ENCODE data around the gene TUBA3E.
"Not testable (repeated sequence)": the region's sequence is repeated elsewhere in the genome, so short reads cannot be mapped to it uniquely, and the experiment has no call there.

TUBA3E gene

DNA sequence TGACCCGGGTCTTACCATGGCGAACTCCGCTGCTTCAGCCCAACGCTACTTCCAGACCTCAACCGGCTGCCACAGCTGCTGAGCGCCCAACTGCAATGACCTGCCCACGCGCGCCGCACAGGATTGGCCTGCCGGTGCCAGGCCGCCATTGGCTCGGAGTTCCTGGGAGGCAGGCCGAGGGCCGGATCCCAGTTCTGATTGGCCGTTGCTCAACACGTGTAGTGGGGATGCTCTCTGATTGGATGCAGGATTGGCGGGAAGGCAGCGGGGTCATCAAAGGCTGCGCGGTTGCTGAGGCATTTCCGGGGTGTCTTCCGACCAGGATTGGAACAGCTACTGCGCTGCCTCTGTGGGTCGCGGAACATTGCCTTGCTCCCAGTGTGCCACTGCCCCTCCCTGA lies at the start of gene TUBA3E:
TUBA3E (minus strand) TSS at position 97 of the 400 bp plus-strand sequence; CDS start at position 18, 79 bp downstream.
- no peak for DNase-seq (ENCODE audit: low read depth in 2 of 2)

DNA sequence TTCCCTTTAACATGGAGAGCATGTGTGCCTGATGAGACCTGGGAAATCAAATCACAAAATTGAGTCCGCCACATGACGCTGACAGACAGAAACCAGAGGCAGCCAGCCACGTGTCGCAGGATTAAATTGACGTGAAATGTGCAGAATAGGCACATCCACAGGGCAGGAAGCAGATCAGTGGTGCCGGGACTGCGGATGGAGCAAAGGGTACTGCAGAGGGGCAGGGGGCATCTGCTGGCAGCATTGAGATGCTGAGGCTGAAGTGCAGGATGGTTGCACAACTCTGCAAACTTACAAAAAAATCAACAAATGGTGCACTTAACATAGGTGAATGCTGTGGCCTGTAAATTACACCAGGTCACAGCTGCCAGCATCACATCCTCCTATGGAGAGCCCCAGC lies 48.2 kb upstream of the TUBA3E start:
- no peak for DNase-seq (ENCODE audit: low read depth in 2 of 2)

DNA sequence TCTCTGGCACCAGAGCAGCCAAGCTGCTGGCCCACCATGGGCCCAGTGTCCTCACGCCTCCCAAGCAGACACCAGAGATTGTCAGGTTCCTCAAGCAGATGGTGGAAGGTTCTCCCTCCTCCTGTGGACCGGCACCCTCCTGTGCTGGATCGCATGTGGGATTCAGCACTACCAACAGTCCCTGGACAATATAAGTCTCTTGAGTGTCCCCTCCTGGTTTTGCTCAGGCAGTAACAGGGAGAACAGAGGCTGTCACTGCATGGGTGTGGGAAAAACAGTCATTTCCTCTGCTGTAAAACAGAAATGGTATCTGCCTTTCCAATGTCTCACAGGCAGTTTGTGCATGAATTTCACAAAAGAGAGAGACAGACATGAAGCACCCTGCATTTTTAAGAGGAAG lies 47.7 kb upstream of the TUBA3E start:
- DNase-seq (ENCODE audit: low read depth in 2 of 2) = no peak

DNA sequence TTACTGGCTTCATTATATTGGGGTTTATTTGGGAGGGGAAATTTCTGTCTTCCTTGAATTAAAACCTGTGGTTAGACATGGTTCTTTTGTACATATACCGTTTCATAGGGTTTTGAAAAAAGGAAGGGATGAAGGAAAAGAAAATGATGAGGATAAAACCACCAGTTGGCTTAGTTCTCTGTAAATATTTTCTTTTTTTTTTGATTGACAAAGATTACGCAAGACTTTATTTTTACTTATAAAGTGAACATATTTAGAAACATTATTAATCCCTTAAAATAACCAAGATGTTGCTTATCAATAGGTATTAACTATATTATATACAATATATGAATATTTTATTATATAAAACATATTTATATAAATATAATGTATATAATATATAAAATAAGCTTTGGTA lies 45.1 kb upstream of the TUBA3E start:
- no peak for DNase-seq (ENCODE audit: low read depth in 2 of 2)

DNA sequence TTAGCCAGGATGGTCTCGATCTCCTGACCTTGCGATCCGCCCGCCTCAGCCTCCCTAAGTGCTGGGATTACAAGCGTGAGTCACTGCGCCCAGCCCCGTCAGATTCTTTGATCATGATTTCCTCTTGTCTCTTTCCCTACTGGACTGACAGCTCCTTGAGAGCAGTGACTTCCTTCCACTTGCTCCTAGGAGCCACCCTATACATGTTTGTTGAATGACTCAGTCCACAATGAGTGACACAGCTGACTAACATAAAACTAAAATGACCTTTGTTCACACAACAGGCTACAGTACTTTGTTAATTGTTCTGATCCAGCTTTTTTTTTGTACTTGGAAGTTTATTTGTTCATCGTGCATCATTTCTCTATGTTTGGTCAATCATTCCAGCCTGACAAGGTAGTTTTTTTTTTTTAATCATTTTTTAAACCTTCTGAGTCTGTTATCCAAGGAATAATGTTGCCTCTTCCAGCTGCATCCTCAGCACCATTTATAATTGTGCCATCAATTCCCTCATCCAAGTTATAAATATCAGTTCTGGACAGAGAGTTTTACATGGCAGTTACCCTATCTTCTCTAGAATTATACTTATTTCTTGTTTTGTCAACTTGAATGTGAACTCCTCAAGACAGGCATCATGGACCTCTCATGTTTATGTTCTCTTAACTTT lies 42.9 kb upstream of the TUBA3E start:
- no peak for DNase-seq (ENCODE audit: low read depth in 2 of 2)

DNA sequence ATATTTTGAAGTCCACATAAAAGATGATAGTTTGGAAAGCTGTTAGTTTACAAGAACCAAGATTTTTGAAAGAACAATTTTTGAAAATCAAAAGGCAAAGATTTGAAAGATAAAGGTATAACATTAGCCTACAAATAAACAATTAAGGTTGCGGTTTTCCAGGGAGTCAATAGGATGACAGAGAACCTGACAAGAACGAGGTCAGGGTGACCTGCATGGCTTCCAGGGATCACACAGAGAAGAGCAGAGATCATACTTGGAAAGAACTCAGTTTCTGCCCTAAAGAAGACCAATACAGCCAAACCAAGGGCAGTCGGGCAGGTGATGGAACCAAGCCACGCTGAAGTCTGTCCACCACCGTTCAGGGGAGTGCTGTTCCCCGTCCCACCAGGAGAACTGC lies 41.3 kb upstream of the TUBA3E start:
- DNase-seq (ENCODE audit: low read depth in 2 of 2) = not testable (repeated sequence)

DNA sequence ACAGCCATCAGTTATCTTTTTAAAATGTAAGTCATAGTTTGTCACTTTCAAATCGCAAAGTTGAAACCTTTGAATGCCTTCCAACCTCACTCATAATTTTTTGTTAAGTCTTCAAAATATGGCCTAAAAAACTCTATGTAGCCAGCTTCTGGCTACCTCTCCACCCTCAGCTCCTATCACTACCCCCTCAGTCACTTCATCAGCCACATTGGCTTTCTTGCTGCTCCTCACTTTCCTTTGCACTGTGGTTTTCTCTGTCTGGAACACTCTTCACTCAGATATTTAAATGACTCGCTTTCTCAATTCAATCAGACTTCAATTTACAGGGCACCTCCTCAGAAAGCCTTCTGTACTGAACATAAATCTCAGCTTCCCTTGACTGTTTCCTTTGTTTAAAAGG lies 34.8 kb upstream of the TUBA3E start:
- DNase-seq (ENCODE audit: low read depth in 2 of 2) = not testable (repeated sequence)

DNA sequence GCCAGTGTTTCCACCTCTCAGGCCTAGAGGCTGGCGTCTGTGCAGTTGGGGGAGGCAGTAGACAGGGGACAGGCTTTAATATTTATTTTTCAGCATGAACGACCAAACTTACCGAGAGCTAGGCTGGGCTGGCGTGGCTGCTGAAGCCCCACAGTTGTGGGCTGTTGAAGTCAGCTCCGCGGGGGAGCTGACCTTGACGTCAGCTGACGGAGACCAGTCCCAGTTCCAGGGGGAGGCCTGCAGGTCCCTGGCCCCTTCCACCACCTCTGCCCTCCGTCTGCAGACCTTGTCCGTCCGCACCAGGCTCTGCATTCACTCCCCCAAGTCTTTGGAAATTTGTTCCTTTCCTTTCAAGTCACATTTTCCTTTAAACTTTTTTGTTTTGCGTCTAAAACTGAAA lies 33.4 kb upstream of the TUBA3E start:
- no peak for DNase-seq (ENCODE audit: low read depth in 2 of 2)

DNA sequence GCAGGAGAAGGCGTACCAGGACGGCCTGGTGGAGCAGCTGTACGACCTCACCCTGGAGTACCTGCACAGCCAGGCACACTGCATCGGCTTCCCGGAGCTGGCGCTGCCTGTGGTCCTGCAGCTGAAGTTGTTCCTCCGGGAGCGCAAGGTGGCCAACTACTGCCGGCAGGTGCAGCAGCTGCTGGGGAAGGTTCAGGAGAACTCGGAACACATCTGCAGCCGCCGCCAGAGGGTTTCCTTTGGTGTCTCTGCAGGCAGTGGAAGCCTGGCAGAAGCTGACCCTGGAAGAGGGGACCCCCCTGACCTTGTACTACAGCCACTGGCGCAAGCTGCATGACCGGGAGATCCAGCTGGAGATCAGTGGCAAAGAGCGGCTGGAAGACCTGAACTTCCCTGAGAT lies 32.7 kb upstream of the TUBA3E start:
- not testable (repeated sequence) for DNase-seq (ENCODE audit: low read depth in 2 of 2)

DNA sequence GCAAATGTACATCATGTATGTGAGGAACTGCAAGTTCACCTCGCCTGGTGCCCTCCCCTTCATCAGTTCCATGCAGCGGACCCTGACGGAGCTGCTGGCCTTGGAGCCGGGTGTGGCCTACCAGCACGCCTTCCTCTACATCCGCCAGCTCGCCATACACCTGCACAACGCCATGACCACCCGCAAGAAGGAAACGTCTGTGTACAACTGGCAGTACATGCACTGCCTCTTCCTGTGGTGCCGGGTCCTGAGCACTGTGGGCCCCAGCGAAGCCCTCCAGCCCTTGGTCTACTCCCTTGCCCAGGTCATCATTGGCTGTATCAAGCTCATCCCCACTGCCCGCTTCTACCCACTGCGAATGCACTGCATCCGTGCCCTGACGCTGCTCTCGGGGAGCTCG lies 32.1 kb upstream of the TUBA3E start:
- DNase-seq (ENCODE audit: low read depth in 2 of 2) = not testable (repeated sequence)

DNA sequence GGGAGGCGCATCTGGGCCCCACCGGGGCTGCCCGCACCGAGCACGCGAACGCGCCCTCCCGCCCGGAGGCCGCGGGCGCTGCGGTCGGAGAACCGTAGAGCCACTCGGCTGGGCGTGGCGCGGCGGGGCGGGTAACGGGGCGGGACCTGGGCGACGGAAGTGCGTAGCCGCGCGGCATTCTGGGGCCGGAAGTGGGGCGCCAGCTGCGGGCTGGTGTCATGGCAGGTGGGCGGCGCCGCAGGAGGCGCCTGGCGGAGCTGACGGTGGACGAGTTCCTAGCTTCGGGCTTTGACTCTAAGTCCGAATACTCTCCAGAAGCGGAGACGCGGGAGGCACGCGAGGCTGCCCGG lies 30.9 kb upstream of the TUBA3E start:
- DNase-seq (ENCODE audit: low read depth in 2 of 2) = not testable (repeated sequence)

DNA sequence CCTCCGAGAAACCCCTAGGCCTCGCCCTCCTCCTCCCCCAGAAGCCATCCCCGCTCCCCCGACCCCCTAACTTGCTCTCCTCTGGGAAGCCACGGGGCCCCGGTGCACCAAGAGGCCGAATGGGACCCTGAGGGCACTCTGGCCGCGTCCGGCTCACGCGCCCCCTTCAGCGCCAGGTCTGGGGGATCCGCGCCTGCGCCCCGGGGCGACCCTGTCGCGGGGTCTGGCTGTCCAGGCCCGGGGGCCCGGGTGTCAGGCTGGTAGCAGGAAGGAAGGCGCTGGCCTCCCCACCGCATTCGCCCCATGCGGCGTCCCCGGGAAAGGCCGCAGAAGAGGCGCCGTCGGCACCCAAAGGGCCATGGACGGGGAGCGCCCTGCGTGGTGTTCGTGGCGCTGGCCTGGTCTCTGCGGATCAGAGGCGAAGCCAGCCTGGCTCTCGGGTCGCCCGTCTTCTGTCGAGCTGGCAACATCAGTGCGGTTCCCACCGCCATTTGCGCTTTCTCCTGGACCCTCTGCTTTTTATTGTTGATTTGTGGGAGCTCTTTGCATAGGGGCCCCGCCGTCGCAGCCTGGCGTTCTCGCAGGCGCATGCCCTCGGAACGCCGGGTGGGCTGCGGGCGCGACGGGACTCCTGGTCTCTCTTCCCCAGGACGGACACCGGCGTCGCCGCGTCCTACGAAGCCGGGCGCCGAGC lies 30.4 kb upstream of the TUBA3E start:
- not testable (repeated sequence) for DNase-seq (ENCODE audit: low read depth in 2 of 2)

DNA sequence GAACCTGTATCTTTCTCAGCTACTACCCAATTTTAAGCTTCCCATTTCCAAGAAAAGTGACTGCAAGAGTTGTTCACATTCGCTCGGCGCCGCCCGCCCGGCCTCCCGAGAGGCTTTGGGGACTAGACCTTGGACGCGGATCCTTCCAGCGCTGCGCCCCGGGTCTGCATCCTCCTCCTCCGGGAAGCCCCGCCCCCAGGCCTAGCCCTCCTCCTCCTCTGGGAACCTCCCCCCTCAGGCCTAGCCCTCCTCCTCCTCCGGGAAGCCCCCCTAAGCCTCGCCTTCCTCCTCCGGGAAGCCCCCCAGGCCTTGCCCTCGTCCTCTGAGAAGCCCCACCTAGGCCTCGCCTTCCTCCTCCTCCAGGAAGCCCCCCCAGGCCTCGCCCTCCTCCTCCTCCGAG lies 29.8 kb upstream of the TUBA3E start:
- DNase-seq (ENCODE audit: low read depth in 2 of 2) = not testable (repeated sequence)

DNA sequence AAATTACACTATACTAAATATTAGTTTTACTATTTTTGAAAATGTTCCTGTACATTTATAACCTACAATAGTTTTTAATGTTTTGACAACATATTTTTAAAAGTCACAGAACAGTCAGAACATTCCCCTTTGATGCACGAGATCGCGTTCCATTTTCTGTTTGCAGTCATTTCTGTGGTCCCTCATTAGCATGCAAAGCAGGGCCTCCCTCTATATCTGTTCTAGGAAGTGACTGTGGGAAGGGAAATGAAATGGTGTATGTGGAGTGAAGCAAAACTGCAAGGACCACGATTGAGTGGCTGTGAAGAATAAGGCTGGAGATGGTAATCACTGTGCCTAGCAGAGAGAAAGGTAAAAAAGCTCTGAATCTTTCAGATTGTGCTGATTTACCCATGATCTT lies 24.3 kb upstream of the TUBA3E start:
- not testable (repeated sequence) for DNase-seq (ENCODE audit: low read depth in 2 of 2)

DNA sequence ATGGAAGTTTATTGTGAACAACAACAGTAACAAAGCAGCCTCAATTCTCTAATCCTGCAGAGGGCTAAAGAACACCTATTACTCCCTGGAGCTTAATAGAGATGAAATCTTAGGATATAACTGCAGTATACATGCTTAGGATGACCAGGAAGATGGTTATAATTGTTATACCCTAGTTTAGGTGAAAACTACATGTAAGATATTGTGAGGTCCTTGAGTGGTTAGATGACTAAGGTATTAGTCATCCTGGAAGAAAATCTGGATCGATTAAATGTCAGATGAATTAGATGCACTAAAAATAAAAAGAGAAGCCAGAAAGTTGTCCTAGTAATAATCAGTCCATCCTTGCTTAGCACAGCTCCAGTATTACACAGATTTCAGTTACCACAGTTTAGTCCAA lies 22.3 kb upstream of the TUBA3E start:
- DNase-seq (ENCODE audit: low read depth in 2 of 2) = not testable (repeated sequence)

DNA sequence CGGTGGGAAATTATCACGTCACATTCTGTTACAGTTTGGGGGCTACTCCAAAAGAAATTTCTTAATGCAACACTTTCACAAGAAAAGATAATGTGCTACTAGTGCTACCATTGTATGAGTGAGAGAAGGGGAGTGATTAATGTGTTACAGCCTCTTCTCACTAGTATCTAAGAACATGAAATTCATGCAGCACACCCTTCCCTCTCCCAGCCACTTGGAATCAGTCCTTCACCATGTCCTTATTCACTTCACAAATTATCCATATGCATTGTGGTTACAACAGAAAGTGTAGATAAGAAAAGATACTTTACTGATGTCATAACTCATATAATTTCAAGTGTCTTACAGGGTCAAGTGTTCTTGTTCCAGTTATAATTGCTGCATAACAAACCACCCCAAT lies 20.9 kb upstream of the TUBA3E start:
- not testable (repeated sequence) for DNase-seq (ENCODE audit: low read depth in 2 of 2)

DNA sequence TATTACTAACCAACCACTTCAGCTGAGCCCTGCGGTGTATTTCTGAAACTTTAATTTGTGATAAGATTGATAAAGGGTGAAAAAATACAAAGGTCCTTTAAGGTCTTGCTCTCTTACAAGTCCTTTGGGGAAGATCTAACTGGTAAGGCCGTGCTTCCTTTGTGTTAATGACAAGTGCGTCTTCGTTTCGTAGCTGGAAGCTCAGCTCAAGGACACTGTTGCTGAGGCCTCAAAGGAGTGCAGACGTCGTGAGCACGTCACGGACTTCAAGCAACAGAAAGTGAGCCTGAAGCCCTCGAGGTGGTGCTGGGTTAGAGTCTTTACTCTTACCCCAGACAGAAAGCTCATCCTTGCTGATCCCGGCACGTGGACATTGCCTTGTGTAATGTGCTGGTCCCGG lies 8.8 kb upstream of the TUBA3E start:
- DNase-seq (ENCODE audit: low read depth in 2 of 2) = not testable (repeated sequence)

DNA sequence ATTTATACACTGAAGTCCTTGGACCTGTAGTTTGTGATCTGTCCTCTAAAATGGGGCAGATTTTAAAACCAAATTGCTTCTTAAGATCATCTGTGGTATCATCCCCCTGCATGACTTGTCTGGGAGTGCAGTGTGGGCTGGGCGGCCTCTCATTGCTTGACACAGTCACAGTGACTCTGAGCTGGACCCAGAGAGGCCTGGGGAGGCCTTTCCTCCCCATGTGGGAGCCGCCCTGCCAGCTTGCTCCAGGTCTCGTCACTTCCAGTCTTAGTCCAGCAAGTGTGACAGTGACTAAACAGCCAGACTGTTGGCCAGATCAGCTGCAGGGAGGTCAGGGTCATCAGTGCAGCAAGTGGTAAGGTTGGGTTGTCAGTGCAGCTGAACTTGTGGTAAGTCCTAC lies 4.9 kb upstream of the TUBA3E start:
- not testable (repeated sequence) for DNase-seq (ENCODE audit: low read depth in 2 of 2)

DNA sequence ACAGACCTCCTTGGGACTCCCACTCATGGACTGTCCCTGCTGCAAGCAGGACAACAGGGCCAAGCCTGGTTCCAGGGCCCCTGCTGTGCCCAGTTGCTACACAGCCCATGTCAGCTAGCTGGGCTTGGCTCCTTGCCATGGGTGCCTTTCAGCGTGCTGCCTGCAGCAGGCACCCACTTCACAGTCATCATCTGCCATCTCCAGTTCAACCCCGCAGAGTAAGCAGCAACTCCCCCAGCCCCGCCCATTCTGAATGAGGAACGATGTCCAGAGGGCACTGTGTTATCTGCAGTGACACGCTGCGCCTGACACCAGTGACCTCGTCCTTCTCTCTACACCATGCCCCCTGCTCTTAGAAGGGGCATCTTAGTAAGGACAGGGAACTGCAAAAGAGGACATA lies 4.3 kb upstream of the TUBA3E start:
- not testable (repeated sequence) for DNase-seq (ENCODE audit: low read depth in 2 of 2)

DNA sequence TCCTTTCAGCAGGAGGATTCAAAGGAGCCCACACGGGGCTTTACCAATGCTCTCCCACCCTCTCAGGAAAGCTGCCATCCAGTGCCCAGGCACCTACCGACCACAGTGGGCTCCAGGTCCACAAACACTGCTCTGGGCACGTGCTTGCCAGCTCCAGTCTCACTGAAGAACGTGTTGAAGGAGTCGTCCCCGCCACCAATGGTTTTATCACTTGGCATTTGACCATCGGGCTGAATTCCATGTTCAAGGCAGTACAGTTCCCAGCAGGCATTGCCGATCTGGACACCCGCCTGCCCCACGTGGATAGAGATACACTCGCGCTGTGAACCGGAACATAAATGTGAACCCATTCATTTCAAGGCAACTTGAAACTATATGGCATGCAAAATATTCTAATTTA lies 2.2 kb downstream of the TUBA3E start:
- not testable (repeated sequence) for DNase-seq (ENCODE audit: low read depth in 2 of 2)

DNA sequence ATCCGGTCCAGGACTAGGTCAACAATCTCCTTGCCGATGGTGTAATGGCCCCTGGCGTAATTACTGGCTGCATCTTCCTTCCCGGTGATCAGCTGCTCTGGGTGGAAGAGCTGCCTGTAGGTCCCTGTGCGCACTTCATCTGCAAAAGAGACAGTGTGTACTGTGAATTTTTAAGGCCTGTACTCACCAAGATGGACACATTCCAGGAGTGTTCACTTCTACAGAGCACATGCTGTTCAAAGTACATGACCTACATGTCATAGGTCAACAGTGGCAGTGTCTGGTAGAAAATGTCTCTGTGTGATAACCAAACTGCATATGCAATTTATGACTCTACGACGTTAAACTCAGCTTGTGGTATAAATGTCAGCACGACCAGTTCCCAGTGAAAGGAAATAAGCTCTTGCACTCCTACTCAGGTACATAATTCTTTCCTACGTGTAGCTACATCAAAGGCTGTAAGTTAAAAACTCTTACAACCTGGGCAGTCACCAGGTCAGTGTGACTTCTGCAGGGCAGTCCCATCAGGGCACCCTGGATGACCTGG lies 3.1 kb downstream of the TUBA3E start:
- DNase-seq (ENCODE audit: low read depth in 2 of 2) = not testable (repeated sequence)

DNA sequence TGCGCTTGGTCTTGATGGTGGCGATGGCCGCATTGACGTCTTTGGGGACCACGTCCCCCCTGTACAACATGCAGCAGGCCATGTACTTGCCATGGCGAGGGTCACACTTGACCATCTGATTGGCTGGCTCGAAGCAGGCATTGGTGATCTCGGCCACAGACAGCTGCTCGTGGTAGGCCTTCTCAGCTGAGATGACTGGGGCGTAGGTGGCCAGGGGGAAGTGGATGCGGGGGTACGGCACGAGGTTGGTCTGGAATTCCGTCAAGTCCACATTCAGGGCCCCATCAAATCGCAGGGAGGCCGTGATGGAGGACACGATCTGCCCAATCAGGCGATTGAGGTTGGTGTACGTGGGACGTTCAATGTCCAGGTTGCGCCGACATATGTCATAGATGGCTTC lies 4.4 kb downstream of the TUBA3E start:
- DNase-seq (ENCODE audit: low read depth in 2 of 2) = not testable (repeated sequence)

DNA sequence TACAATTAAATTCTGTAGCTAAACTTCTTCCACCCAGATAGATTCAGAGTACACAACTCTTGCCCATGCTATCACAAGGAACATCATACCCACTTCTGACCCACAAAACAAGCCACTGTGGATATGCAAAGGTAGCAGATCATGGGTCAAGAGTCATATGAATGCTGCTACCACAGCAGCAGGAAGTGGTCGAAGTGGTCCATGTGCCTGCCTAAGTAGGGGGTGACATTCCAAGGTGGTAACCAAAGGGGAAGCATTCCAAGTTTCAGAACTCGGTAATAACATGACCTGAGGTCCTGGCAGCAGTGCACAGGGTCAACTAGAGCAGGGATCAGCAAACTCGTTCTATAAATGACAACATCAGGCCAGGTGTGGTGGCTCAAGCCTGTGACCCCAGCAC lies 5.8 kb downstream of the TUBA3E start:
- DNase-seq (ENCODE audit: low read depth in 2 of 2) = not testable (repeated sequence)

Data from activated CD8-positive, alpha-beta memory T cell treated with anti-CD3 and anti-CD28 coated beads for 4 hours (primary cell).